Panc1 (cell line): Measurements from ENCODE around the gene DEGS2. TPM values are rescaled to one million over a fixed set of nuclear protein-coding genes. Genes with fewer than 3 reads are reported as not detected.

Experiments used
- ATAC-seq: fragments of 200-7000 bp; cut with Tn5 transposase; 2 replicates; pipeline ENCODE4 v1.9.1; 2020; ENCODE audit warnings: mild to moderate bottlenecking, moderate library complexity
- BruUV-seq: library from RNA; stranded (reverse); fragments of 400-500 nt; replicated peaks from 2 replicates; lab custom pipeline; 2021; lab: Mats Ljungman, UMichigan
- CTCF ChIA-PET: fragments of 300-600 bp; sonication (Branson Sonifier 250); formaldehyde crosslinking; loops from one replicate; lab custom pipeline; 2022; ENCODE audit warnings: antibody characterized with exemption; lab: Charles Lee
- POLR2A ChIA-PET: fragments of 300-600 bp; sonication (Branson Sonifier 250); formaldehyde crosslinking; loops from one replicate; lab custom pipeline; 2022; ENCODE audit warnings: antibody characterized with exemption; lab: Charles Lee
- DNase-seq: peaks from one replicate; pipeline ENCODE4 v3.0.0-alpha.2; 2010; ENCODE audit warnings: low read depth, low spot score
- H3K27ac ChIP-seq: 2 replicates; pipeline ENCODE4 v1.5.1; 2011; ENCODE audit warnings: mild to moderate bottlenecking, low read length, inconsistent platforms
- H3K27me3 ChIP-seq: fragments of 200-500 bp; sonication (Bioruptor generic); 2 replicates; pipeline ENCODE4 v1.6.0; 2014; ENCODE audit warnings: low read length, inconsistent platforms; ENCODE audit not compliant: control insufficient read depth, insufficient read depth
- H3K36me3 ChIP-seq: fragments of 200-500 bp; sonication (Bioruptor generic); 2 replicates; pipeline ENCODE4 v1.5.1; 2014; ENCODE audit warnings: inconsistent platforms, mild to moderate bottlenecking, low read length, moderate library complexity; ENCODE audit not compliant: control insufficient read depth, insufficient read depth
- H3K4me1 ChIP-seq: 2 replicates; pipeline ENCODE4 v1.5.1; 2011; ENCODE audit warnings: inconsistent platforms, mild to moderate bottlenecking, low read length, moderate library complexity; ENCODE audit not compliant: control insufficient read depth, insufficient read depth
- H3K4me3 ChIP-seq, 2 experiments: 2 replicates each; pipeline ENCODE4 v1.5.1; 2011 to 2012; ENCODE audit warnings: low read depth in 2 of 2, low read length in 2 of 2, mild to moderate bottlenecking in 2 of 2, inconsistent platforms in 1 of 2, moderate library complexity in 1 of 2
- H3K9me3 ChIP-seq: fragments of 200-500 bp; sonication (Bioruptor generic); 2 replicates; pipeline ENCODE4 v1.5.1; 2014; ENCODE audit warnings: low read depth, mild to moderate bottlenecking, inconsistent platforms, low read length, moderate library complexity; ENCODE audit not compliant: control insufficient read depth, insufficient read depth
- CTCF ChIP-seq: fragments of 450-650 bp; IDR thresholded peaks from 2 replicates; pipeline ENCODE4 v1.5.1; 2017; ENCODE audit warnings: mild to moderate bottlenecking
- POLR2AphosphoS5 ChIP-seq: IDR thresholded peaks from 2 replicates; pipeline ENCODE4 v1.6.1; 2012; ENCODE audit warnings: mild to moderate bottlenecking, low read depth, low read length, moderate library complexity
- REST ChIP-seq, 2 experiments: IDR thresholded peaks; 2 replicates each; pipeline ENCODE4 v1.6.1; 2011 to 2012; ENCODE audit warnings: low read depth in 2 of 2, control low read depth in 1 of 2, low read length in 1 of 2, mild to moderate bottlenecking in 1 of 2, moderate library complexity in 1 of 2; ENCODE audit not compliant: insufficient read depth in 1 of 2
- SIN3A ChIP-seq: IDR thresholded peaks from 2 replicates; pipeline ENCODE4 v1.6.1; 2012; ENCODE audit warnings: low read depth, mild to moderate bottlenecking, low read length, moderate library complexity, borderline replicate concordance; ENCODE audit not compliant: insufficient read depth
- TCF7L2 ChIP-seq: IDR thresholded peaks from 2 replicates; pipeline ENCODE4 v1.6.1; 2011; ENCODE audit warnings: mild to moderate bottlenecking, low read depth, low read length, inconsistent platforms
- in situ Hi-C: cut with HindIII; loops from 2 replicates; pipeline ENCODE4 v1.10.0; 2016; ENCODE audit warnings: low sequenced_read_pairs, low pct_unique_long_range_greater_than_20kb
- intact Hi-C: fragments of 100-400 bp; cut with micrococcal nuclease; formaldehyde crosslinking; loops from one replicate; pipeline ENCODE4 v1.10.0; 2022; ENCODE audit not compliant: unreplicated experiment
- total RNA-seq: library from RNA; stranded (reverse); gene quantifications from one replicate; pipeline ENCODE4 v1.2.1, GENCODE V29; 2021; ENCODE audit not compliant: unreplicated experiment

Gene DEGS2
- total RNA-seq, 1 experiment from 2014 or later, result 4.9 TPM

GRCh38 chr14:100155756-100156616 is 3.5 kb downstream of the DEGS2 start:
- no peaks in the 10 kb centered on the region for H3K36me3 ChIP-seq
- intact Hi-C loops (no loop called here), in situ Hi-C loops (no loop called here)
- ChIA-PET POLR2A (no interaction called here), CTCF (interaction anchor here (1.8 kb wide), 1 partner anchor 37 kb away, joined by 7 read pairs; no protein-coding TSS in a partner anchor)
- no TSS peak for BruUV-seq
- DNase-seq, result no peak
- H3K9me3 ChIP-seq, result no peaks in the 10 kb centered on the region
- H3K4me1 ChIP-seq, result peaks cover 8% of the 10 kb centered on the region
- TF ChIP-seq TCF7L2 (no peak), REST (IDR thresholded peaks at IDR 0.05; ENCODE audit: insufficient read depth in 1 of 2, low read depth in 2 of 2, low read length in 1 of 2) (no peak)
- H3K27ac ChIP-seq, result peak overlapping the region; percentile 23; the same call in 1 of the 2 replicates
- 0 out of 4 replicates have a peak overlapping the region, but pooled peaks of 1 of the 2 experiments have one; percentile 4 for H3K4me3 ChIP-seq
- ATAC-seq, result peak; percentile 46; the same call in 1 of the 2 replicates
- H3K27me3 ChIP-seq, result no peaks in the 10 kb centered on the region; the same call in 1 of the 2 replicates

- no TSS peak for BruUV-seq
- Histone ChIP-seq H3K4me3 (no peak overlapping the region), H3K36me3 (no peaks in the 10 kb centered on the region), H3K27ac (peak overlapping the region; percentile 23; the same call in 1 of the 2 replicates), H3K9me3 (no peaks in the 10 kb centered on the region), H3K27me3 (no peaks in the 10 kb centered on the region; the same call in 1 of the 2 replicates), H3K4me1 (peaks cover 8% of the 10 kb centered on the region)
- in situ Hi-C loops (no loop called here), intact Hi-C loops (no loop called here)
- CTCF ChIA-PET, result interaction anchor here (0.6 to 0.9 kb wide), 2 partner anchors 47 to 163 kb away, joined by 3 to 4 read pairs; no protein-coding TSS in a partner anchor
- ATAC-seq (no peak), DNase-seq (peak; percentile 12)
- TF ChIP-seq SIN3A, result no peak
- no peak for TF ChIP-seq POLR2AphosphoS5
- TF ChIP-seq CTCF, result no peak; the same call in 1 of the 2 replicates
- TF ChIP-seq TCF7L2, result no peak
- no peak for TF ChIP-seq REST (IDR thresholded peaks at IDR 0.05; ENCODE audit: insufficient read depth in 1 of 2, low read depth in 2 of 2, low read length in 1 of 2)
- POLR2A ChIA-PET, result no interaction called here
Observed at GRCh38 chr14:100155049-100155621, 4.3 kb downstream of the DEGS2 start.
